IMR-90 (cell line): Measurements from ENCODE around the gene EDA. TPM values are rescaled to one million over a fixed set of nuclear protein-coding genes. Genes with fewer than 3 reads are reported as not detected.

Source experiments
- ATAC-seq: fragments of 200-7000 bp; cut with Tn5 transposase; 2 replicates; pipeline ENCODE4 v1.9.1; 2020; ENCODE audit warnings: low read depth, mild to moderate bottlenecking, moderate library complexity
- BruUV-seq: library from RNA; stranded (reverse); fragments of 400-500 nt; replicated peaks from 2 replicates; lab custom pipeline; 2021; lab: Mats Ljungman, UMichigan
- CTCF ChIA-PET: fragments of 300-600 bp; formaldehyde crosslinking; extraction: SDS; loops from one replicate; lab custom pipeline; 2021; ENCODE audit warnings: antibody characterized with exemption; lab: Yijun Ruan, JAX
- POLR2A ChIA-PET: fragments of 300-600 bp; sonication (Branson Sonifier 250); formaldehyde crosslinking; loops from one replicate; lab custom pipeline; 2022; ENCODE audit warnings: antibody characterized with exemption; ENCODE audit not compliant: unreplicated experiment; lab: Charles Lee
- DNase-seq: peaks from one replicate; pipeline ENCODE4 v3.0.0; 2013
- H2AFZ ChIP-seq: replicated peaks from 2 replicates; pipeline ENCODE3; 2013; ENCODE audit warnings: low read length, mild to moderate bottlenecking; ENCODE audit not compliant: poor library complexity
- H2AK5ac ChIP-seq: 2 replicates; pipeline ENCODE4 v1.6.1; 2013; ENCODE audit warnings: low read depth, low read length, inconsistent platforms
- H2AK9ac ChIP-seq: replicated peaks from 2 replicates; pipeline ENCODE3; 2013; ENCODE audit warnings: mild to moderate bottlenecking, low read depth, low read length, moderate library complexity; ENCODE audit not compliant: poor library complexity
- H2BK120ac ChIP-seq: 2 replicates; pipeline ENCODE4 v1.6.1; 2013; ENCODE audit warnings: low read depth, low read length, inconsistent platforms
- H2BK15ac ChIP-seq: 3 replicates; pipeline ENCODE4 v1.6.1; 2013; ENCODE audit warnings: low read depth, low read length, inconsistent platforms
- H2BK20ac ChIP-seq: 2 replicates; pipeline ENCODE4 v1.6.1; 2013; ENCODE audit warnings: low read depth, mild to moderate bottlenecking, inconsistent platforms, low read length, moderate library complexity
- H2BK5ac ChIP-seq: 2 replicates; pipeline ENCODE4 v1.6.1; 2013; ENCODE audit warnings: mild to moderate bottlenecking, low read depth, low read length, inconsistent platforms; ENCODE audit not compliant: poor library complexity, severe bottlenecking
- H3K14ac ChIP-seq: replicated peaks from 2 replicates; pipeline ENCODE4 v1.6.1; 2013; ENCODE audit warnings: low read depth, low read length, inconsistent platforms
- H3K18ac ChIP-seq: 2 replicates; pipeline ENCODE4 v1.6.1; 2013; ENCODE audit warnings: low read depth, low read length, control low read depth
- H3K23ac ChIP-seq: 2 replicates; pipeline ENCODE4 v1.6.1; 2013; ENCODE audit warnings: low read depth, low read length, inconsistent platforms
- H3K27ac ChIP-seq: 2 replicates; pipeline ENCODE4 v1.5.1; 2013; ENCODE audit warnings: mild to moderate bottlenecking, control low read depth, low read length; ENCODE audit not compliant: insufficient read depth
- H3K27me3 ChIP-seq: 2 replicates; pipeline ENCODE4 v1.6.1; 2013; ENCODE audit warnings: low read length; ENCODE audit not compliant: control insufficient read depth, insufficient read depth
- H3K36me3 ChIP-seq: 2 replicates; pipeline ENCODE4 v1.6.1; 2013; ENCODE audit warnings: low read length, mixed read lengths; ENCODE audit not compliant: control insufficient read depth, insufficient read depth
- H3K4ac ChIP-seq: 2 replicates; pipeline ENCODE4 v1.6.1; 2013; ENCODE audit warnings: low read depth, low read length, inconsistent platforms
- H3K4me1 ChIP-seq: 2 replicates; pipeline ENCODE4 v1.6.1; 2013; ENCODE audit warnings: low read length, mixed read lengths; ENCODE audit not compliant: control insufficient read depth, insufficient read depth
- H3K4me2 ChIP-seq: 2 replicates; pipeline ENCODE4 v1.6.1; 2013; ENCODE audit warnings: low read depth, mild to moderate bottlenecking, control low read depth, low read length, moderate library complexity
- H3K4me3 ChIP-seq: 2 replicates; pipeline ENCODE4 v1.5.1; 2013; ENCODE audit warnings: low read depth, mild to moderate bottlenecking, control low read depth, low read length, moderate library complexity; ENCODE audit not compliant: insufficient read depth
- H3K56ac ChIP-seq: 2 replicates; pipeline ENCODE4 v1.6.1; 2013; ENCODE audit warnings: low read length, inconsistent platforms; ENCODE audit not compliant: insufficient read depth; ENCODE audit errors: extremely low read depth
- H3K79me1 ChIP-seq, 2 experiments: 2 replicates each; pipeline ENCODE4 v1.6.1; 2013; ENCODE audit warnings: low read length in 2 of 2, inconsistent platforms in 1 of 2, low read depth in 1 of 2
- H3K9ac ChIP-seq: 2 replicates; pipeline ENCODE4 v1.6.1; 2013; ENCODE audit warnings: low read depth, low read length, control low read depth
- H3K9me1 ChIP-seq: 2 replicates; pipeline ENCODE4 v1.6.1; 2013; ENCODE audit warnings: low read length, inconsistent platforms; ENCODE audit not compliant: insufficient read depth
- H3K9me3 ChIP-seq: 2 replicates; pipeline ENCODE4 v1.6.1; 2013; ENCODE audit warnings: low read length; ENCODE audit not compliant: control insufficient read depth, insufficient read depth
- H4K20me1 ChIP-seq: 2 replicates; pipeline ENCODE4 v1.6.1; 2013; ENCODE audit warnings: low read length, inconsistent platforms; ENCODE audit not compliant: insufficient read depth
- H4K5ac ChIP-seq: 2 replicates; pipeline ENCODE4 v1.6.1; 2013; ENCODE audit warnings: mild to moderate bottlenecking, low read depth, low read length, control low read depth
- H4K8ac ChIP-seq, 2 experiments: 2 replicates each; pipeline ENCODE4 v1.6.1; 2013; ENCODE audit warnings: low read depth in 2 of 2, low read length in 2 of 2, control low read depth in 1 of 2, inconsistent platforms in 1 of 2
- H4K91ac ChIP-seq: 2 replicates; pipeline ENCODE4 v1.6.1; 2013; ENCODE audit warnings: low read depth, low read length, inconsistent platforms; ENCODE audit not compliant: insufficient read depth
- FOS ChIP-seq: fragments of 150-350 bp; IDR thresholded peaks from 2 replicates; pipeline ENCODE4 v1.6.1; 2016; ENCODE audit warnings: low read depth, low read length
- NFE2L2 ChIP-seq: fragments of 150-350 bp; IDR thresholded peaks from 2 replicates; pipeline ENCODE4 v1.6.1; 2016; ENCODE audit warnings: low read depth, mild to moderate bottlenecking, low read length
- RAD21 ChIP-seq: IDR thresholded peaks from 2 replicates; pipeline ENCODE4 v1.6.1; 2012; ENCODE audit warnings: low read length, improper control_type of control experiment
- RCOR1 ChIP-seq: IDR thresholded peaks from 2 replicates; pipeline ENCODE4 v1.6.1; 2012; ENCODE audit warnings: mild to moderate bottlenecking, low read length, improper control_type of control experiment; ENCODE audit not compliant: insufficient replicate concordance
- RFX5 ChIP-seq: IDR thresholded peaks from 2 replicates; pipeline ENCODE4 v1.8.0; 2012; ENCODE audit warnings: low read depth, mild to moderate bottlenecking, low read length, moderate library complexity
- WGBS, 2 experiments: methylation state at CpG; one replicate each; pipeline versions ENCODE4 v1.1.5 to v1.1.7; 2013; ENCODE audit warnings: missing lambda C conversion rate in 2 of 2; ENCODE audit not compliant: insufficient read length in 1 of 2; ENCODE audit errors: extremely low coverage in 2 of 2; 5-methylcytosine and 5-hydroxymethylcytosine counted together
- dilution Hi-C: fragments of 300-500 bp; cut with HindIII; formaldehyde crosslinking; loops from one replicate; pipeline ENCODE4 v1.14.3; 2018; ENCODE audit warnings: low sequenced_read_pairs; ENCODE audit not compliant: unreplicated experiment
- in situ Hi-C: fragments of 300-500 bp; cut with MboI; formaldehyde crosslinking; loops from 3 replicates; pipeline ENCODE4 v1.14.3; 2019; ENCODE audit warnings: low sequenced_read_pairs, inconsistent platforms, mixed read lengths
- intact Hi-C: fragments of 100-400 bp; cut with micrococcal nuclease; formaldehyde crosslinking; loops from 2 replicates; pipeline ENCODE4 v1.10.0; 2022
- polyA plus RNA-seq, 3 experiments: library from polyadenylated mRNA; depleted of rRNA; stranded (reverse); fragments of >200 nt; gene quantifications; 2 replicates each; pipeline ENCODE4 v1.2.3, GENCODE V29; 2012; ENCODE audit warnings: low replicate concordance in 1 of 3
- total RNA-seq: library from RNA; depleted of rRNA; stranded (reverse); fragments of >200 nt; gene quantifications from 2 replicates; pipeline ENCODE4 v1.2.3, GENCODE V29; 2012
- TF ChIP-seq, protein P1 (sequence below): fragments of 150-350 bp; IDR thresholded peaks from 2 replicates; pipeline ENCODE4 v1.6.1; 2017; ENCODE audit warnings: mild to moderate bottlenecking, antibody characterized with exemption, low read length, low read depth

The EDA gene
- total and polyA plus RNA-seq, 2 of the 4 experiments (the other 2 are of a cell fraction), result under 0.01 TPM; not detected in 1

DNA sequence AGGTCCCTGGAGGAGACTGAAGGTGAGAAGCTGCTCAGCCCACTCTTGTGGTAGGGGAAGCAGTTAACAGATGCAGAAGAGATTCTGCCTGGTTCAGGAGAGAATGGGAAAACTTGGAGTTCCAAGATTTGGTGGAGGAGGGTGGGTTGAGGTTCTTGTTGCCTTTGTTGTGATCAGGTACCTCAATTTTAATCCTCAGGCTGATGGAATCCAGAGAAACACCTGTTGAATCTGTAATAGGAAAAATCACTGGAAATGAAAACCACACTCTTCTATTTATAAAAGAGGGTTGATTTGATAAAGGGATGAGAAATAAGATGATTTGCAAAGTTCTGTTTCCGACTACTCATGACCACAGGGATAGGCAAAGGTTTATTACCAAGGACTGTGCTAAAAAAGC lies 132.1 kb downstream of the EDA start:
- Histone ChIP-seq H4K8ac (no peak overlapping the region), H3K14ac (no peak overlapping the region), H2AK5ac (no peak overlapping the region), H3K4me3 (no peak overlapping the region), H3K27ac (no peak overlapping the region), H2AFZ (no peak overlapping the region), H4K5ac (no peak overlapping the region), H4K91ac (no peak overlapping the region), H3K18ac (no peak overlapping the region), H2BK120ac (no peak overlapping the region), H3K79me1 (no peaks in the 10 kb centered on the region), H3K23ac (no peak overlapping the region), H3K4me2 (no peak overlapping the region), H3K27me3 (no peaks in the 10 kb centered on the region), H3K9ac (no peak overlapping the region), H3K9me3 (no peaks in the 10 kb centered on the region), H3K56ac (no peak overlapping the region), H4K20me1 (no peaks in the 10 kb centered on the region), H2BK15ac (no peak overlapping the region), H2BK5ac (no peak overlapping the region), H3K4me1 (no peaks in the 10 kb centered on the region), H2AK9ac (no peak overlapping the region), H2BK20ac (no peak overlapping the region), H3K36me3 (no peaks in the 10 kb centered on the region), H3K9me1 (no peaks in the 10 kb centered on the region), H3K4ac (no peak overlapping the region)
- BruUV-seq, result no TSS peak
- in situ Hi-C loops, result no loop called here
- no CpG with 5 or more reads among the region's 1 CpG for WGBS, 2 experiments
- intact Hi-C loops, result no loop called here
- DNase-seq (no peak), ATAC-seq (no peak)
- POLR2A ChIA-PET, result no interaction called here
- TF ChIP-seq FOS, result no peak
- no peak for TF ChIP-seq NFE2L2
- TF ChIP-seq, protein P1, sequence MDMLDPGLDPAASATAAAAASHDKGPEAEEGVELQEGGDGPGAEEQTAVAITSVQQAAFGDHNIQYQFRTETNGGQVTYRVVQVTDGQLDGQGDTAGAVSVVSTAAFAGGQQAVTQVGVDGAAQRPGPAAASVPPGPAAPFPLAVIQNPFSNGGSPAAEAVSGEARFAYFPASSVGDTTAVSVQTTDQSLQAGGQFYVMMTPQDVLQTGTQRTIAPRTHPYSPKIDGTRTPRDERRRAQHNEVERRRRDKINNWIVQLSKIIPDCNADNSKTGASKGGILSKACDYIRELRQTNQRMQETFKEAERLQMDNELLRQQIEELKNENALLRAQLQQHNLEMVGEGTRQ, result no peak
- TF ChIP-seq RCOR1, result no peak
- TF ChIP-seq RFX5, result no peak
- TF ChIP-seq RAD21, result no peak
- dilution Hi-C loops, result no loop called here
- CTCF ChIA-PET, result interaction anchor here (1.3 kb wide), 1 partner anchor 11 kb away, joined by 3 read pairs; no protein-coding TSS in a partner anchor
